C4-2B (cell line): Measurements from ENCODE around the gene PLA2G4E.

Experiments used
- CTCF ChIP-seq: fragments of 450-650 bp; conservative IDR thresholded peaks from 2 replicates; pipeline ENCODE4 v1.5.1; 2017; ENCODE audit warnings: mild to moderate bottlenecking
- ZFX ChIP-seq: fragments of 450-650 bp; IDR thresholded peaks from 2 replicates; pipeline ENCODE4 v1.6.1; 2017

DNA sequence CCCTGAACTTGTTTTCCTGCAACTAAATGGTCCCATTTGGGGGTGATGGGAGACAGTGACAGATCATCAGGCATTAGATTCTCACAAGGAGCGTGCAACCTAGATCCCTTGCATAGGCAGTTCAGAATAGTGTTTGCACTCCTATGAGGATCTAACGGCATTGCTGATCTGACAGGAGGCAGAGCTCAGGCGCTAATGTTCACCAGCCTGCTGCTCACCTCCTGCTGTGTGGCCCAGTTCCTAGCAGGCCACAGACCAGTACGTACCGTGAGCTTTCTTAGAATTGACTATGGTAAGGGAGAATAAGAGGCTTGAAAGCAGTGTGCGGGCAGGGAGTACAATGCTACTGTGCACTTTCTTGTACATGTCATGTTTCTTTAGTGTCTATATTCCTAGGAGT, 17.6 kb upstream of the PLA2G4E start:
- no peak for TF ChIP-seq CTCF
- TF ChIP-seq ZFX = no peak
